Retinal pigment epithelial cell (primary cell): ENCODE results near the gene CYTL1.
"Not testable (repeated sequence)": the region's sequence is repeated elsewhere in the genome, so short reads cannot be mapped to it uniquely, and the experiment has no call there.

Source experiments
- DNase-seq: peaks from one replicate; pipeline ENCODE4 v3.0.0-alpha.2; 2010; ENCODE audit warnings: low read depth
- H3K4me3 ChIP-seq: 2 replicates; pipeline ENCODE4 v1.5.1; 2011; ENCODE audit warnings: mild to moderate bottlenecking, low read length, control low read depth, moderate library complexity
- TF ChIP-seq, protein P1 (sequence below): conservative IDR thresholded peaks from 2 replicates; pipeline ENCODE4 v1.5.1; 2011; ENCODE audit warnings: low read depth, low read length, control low read depth, inconsistent platforms

The CYTL1 gene

DNA sequence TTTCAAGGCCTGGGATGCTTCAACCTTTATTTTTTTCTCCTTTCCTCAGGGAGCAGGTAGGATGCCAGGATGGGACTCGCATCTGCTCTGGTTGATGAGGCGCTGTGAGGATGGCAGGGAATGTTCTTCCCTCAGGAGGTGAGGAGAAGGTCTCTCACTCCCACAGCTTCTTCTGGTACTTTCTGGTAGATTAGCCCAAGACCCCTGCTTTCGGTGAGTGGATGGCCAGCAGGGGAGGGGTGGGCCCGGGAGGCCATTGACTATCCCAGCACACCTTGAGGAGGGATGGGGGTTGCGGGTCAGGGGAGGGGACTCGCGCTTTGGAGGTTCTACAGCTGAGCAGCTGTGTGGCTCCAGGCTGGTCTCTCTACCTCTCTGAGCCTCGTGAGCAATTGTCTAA lies 14.8 kb downstream of the CYTL1 start:
- no peak overlapping the region for H3K4me3 ChIP-seq
- TF ChIP-seq, protein P1, sequence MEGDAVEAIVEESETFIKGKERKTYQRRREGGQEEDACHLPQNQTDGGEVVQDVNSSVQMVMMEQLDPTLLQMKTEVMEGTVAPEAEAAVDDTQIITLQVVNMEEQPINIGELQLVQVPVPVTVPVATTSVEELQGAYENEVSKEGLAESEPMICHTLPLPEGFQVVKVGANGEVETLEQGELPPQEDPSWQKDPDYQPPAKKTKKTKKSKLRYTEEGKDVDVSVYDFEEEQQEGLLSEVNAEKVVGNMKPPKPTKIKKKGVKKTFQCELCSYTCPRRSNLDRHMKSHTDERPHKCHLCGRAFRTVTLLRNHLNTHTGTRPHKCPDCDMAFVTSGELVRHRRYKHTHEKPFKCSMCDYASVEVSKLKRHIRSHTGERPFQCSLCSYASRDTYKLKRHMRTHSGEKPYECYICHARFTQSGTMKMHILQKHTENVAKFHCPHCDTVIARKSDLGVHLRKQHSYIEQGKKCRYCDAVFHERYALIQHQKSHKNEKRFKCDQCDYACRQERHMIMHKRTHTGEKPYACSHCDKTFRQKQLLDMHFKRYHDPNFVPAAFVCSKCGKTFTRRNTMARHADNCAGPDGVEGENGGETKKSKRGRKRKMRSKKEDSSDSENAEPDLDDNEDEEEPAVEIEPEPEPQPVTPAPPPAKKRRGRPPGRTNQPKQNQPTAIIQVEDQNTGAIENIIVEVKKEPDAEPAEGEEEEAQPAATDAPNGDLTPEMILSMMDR = no peak
- DNase-seq = no peak

DNA sequence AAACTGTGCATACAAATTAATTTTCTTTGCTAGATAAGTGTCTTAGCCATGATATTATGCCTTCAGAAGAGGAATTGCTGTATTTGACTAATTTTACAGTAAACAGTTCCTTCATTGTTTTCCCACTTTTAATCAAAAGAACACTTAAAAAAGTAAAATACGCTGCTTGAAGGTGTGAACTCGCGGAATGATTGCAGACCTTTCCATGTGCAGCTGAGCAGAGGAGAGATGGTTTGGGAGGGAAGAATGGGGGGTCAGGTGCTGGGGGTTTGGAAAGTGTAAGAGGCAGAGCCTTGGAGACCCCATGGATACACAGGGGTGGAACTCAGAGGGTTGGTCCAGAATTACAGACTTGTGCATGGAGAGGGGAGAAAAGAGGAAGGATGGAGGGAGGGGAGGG lies 15.3 kb downstream of the CYTL1 start:
- TF ChIP-seq, protein P1 = no peak
- H3K4me3 ChIP-seq = no peak overlapping the region
- DNase-seq = no peak

DNA sequence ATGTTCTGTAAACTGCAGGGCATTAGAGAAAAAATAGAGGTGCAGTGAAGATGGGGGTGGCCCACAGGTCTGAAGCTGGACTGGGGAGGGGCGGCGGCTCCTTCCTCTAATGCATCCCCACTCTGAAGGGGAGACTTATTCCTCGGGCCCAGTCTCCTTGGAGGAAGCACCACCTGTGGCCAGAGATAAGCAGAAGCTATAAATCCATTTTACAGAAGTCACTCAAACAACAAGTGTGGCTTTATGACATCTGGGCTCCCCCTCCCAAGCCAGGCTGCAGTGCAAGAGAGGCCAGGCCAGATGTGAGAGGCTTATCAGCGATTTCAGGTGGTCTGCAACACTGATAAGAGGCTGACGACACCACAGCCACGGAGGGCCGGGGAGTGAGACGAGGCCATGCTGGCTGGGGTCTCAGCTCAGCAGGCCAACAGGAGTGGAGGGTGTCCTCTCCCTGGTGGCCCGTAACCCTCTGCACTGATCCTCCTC lies 15.8 kb downstream of the CYTL1 start:
- TF ChIP-seq, protein P1 = no peak
- no peak overlapping the region for H3K4me3 ChIP-seq
- DNase-seq = no peak

DNA sequence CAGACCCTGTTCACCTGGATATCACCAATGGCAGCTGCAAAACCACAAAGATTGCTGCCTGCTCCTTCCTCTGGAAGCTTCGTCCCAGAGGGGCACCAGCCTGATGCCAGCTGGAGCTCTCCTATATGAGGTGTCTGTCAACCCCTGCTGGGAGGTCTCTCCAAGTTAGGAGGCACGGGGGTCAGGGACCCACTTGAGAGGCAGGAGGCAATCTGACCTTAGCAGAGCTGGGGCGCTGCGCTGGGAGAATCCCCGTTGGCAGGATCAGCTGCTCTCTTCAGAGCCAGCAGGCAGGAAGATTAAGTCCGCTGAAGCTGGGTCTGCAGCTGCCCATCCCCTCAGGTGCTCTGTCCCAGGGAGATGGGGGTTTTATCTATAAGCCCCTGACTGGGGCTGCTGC lies 17.6 kb downstream of the CYTL1 start:
- not testable (repeated sequence) for H3K4me3 ChIP-seq, DNase-seq

DNA sequence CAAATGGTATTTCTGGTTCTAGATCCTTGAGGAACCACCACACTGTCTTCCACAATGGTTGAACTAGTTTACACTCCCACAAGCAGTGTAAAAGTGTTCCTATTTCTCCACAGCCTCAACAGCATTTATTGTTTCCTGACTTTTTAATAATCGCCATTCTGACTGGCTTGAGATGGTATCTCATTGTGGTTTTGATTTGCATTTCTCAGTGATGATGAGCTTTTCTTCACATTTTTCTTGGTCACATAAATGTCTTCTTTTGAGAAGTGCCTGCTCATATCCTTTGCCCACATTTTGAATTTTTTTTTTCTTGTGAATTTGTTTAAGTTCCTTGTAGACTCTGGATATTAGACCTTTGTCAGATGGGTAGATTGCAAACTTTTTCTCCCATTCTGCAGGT lies 22.3 kb downstream of the CYTL1 start:
- H3K4me3 ChIP-seq, DNase-seq: not testable (repeated sequence)

DNA sequence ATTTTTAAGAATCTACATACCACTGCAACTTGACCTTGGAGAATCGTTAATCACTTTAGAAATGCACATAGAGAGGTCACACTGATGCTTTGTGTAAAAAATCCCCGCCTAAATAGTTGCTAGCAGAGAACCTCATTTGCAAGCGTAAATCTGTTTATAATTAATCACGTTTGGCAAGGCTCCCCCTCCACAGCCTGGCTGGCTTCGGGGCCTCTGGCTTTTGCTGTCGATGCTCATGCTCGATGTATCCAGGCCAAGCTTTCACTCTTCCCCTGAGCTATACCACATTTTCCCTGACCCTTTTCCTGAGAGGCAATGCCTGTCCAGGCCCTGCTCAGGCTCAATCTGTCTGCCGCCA lies 23.4 kb downstream of the CYTL1 start:
- no peak overlapping the region for H3K4me3 ChIP-seq
- no peak for DNase-seq
- TF ChIP-seq, protein P1 = no peak

DNA sequence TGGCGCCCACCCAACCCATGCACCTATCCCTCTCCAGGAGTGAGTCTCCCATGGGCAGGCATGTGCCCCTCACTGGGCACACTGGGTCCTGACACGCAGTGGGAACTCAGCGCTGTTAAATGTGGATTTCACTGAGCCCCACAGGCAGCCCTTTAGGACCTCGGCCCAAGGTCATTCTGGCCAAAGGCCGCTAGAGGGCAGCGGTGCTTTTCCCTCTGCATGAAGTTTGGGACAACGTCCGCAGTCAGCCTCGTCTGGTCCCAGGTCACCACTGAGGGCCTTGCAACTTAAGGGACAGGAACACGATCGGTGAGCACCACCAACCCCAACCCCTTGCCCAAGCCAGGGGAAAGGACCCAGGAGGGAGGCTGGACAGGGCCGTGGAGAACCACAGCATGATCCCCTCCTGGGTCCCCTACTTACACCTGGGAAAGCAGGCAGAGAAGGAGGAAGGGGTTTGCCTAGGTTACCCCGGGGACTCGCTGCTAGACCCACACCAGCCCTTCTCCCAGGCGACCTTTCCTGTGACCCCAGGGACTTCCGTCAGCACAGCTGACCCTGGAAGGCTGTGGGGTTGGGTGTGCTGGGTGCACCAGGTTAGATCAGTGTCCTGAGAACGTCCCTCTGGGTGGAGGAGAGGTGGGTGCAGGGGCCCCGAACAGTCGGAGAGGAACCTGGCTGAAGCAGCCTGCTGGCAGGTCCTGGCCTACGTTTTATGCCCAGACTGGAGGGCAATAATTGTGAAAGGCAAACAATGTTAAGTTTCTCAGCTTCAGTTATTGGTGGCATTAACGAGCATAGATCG lies 24.0 kb downstream of the CYTL1 start:
- no peak overlapping the region for H3K4me3 ChIP-seq
- no peak for DNase-seq
- TF ChIP-seq, protein P1 = peak; percentile 97

DNA sequence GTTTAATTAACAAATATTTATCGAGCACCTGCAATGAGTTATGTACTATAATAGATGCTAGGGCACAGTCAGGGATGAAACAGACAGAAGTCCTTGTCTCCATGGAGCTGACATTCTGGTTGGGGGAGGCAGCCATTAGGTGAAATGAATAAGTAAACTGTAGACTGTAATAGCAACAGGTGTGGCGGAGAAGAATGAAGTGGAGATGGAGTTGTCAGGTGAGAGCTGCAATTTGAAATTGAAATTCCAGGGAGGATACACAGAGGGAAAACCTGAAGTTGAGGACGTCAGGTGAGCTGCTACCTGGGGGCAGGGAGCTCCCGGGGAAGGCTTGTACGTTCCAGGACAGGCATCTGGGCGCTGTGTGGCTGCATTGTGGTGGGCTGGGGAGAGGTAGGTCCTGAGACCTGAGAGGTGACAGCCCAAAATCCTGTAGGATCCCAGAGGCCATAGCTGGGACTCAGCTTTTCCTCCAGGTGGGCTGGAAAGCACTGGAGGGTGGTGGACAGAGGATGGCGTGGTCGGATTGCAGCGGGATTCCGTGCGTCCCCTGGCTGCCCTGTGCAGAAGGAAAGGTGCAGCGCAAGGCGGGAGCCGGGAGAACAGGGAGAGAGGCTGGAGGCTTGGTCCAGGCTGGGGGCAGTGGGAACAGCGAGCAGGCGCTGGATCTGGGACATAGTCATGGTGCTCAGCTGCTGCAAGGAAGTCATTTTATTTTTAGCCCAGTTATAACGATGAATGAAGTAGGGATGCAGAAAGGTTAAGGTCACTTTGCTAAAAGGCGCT lies 24.8 kb downstream of the CYTL1 start:
- DNase-seq = no peak
- TF ChIP-seq, protein P1 = no peak

More for the DNA sequence above, 24.8 kb downstream of the CYTL1 start:
- no peak overlapping the region for H3K4me3 ChIP-seq
